Fibroblast of villous mesenchyme (primary cell): ENCODE measurements around the gene HOXD11. TPM values are rescaled to one million over a fixed set of nuclear protein-coding genes. Genes with fewer than 3 reads are reported as not detected.

Experiments
- DNase-seq: peaks from one replicate; pipeline ENCODE4 v3.0.0-alpha.2; 2010; ENCODE audit warnings: low read depth
- H3K4me3 ChIP-seq: 2 replicates; pipeline ENCODE4 v1.5.1; 2011; ENCODE audit warnings: low read depth, mild to moderate bottlenecking, low read length
- small RNA-seq: library from RNA; depleted of rRNA; stranded (forward); fragments of <200 nt; gene quantifications from one replicate; pipeline ENCODE3, GENCODE V24; 2012
- total RNA-seq: library from RNA; depleted of rRNA; stranded (reverse); fragments of >200 nt; gene quantifications from 2 replicates; pipeline ENCODE4 v1.2.3, GENCODE V29; 2012
- TF ChIP-seq, protein P1 (sequence below): IDR thresholded peaks from 2 replicates; pipeline ENCODE4 v1.5.1; 2012; ENCODE audit warnings: low read depth, mild to moderate bottlenecking, low read length; ENCODE audit not compliant: insufficient read depth

Gene HOXD11
- total RNA-seq, 1 donor = 42.3 TPM

- DNase-seq = no peak
- TF ChIP-seq, protein P1, sequence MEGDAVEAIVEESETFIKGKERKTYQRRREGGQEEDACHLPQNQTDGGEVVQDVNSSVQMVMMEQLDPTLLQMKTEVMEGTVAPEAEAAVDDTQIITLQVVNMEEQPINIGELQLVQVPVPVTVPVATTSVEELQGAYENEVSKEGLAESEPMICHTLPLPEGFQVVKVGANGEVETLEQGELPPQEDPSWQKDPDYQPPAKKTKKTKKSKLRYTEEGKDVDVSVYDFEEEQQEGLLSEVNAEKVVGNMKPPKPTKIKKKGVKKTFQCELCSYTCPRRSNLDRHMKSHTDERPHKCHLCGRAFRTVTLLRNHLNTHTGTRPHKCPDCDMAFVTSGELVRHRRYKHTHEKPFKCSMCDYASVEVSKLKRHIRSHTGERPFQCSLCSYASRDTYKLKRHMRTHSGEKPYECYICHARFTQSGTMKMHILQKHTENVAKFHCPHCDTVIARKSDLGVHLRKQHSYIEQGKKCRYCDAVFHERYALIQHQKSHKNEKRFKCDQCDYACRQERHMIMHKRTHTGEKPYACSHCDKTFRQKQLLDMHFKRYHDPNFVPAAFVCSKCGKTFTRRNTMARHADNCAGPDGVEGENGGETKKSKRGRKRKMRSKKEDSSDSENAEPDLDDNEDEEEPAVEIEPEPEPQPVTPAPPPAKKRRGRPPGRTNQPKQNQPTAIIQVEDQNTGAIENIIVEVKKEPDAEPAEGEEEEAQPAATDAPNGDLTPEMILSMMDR = no peak
- no peak overlapping the region for H3K4me3 ChIP-seq
Observed at GRCh38 chr2:176156301-176156806, 49.3 kb downstream of the HOXD11 start.

DNA sequence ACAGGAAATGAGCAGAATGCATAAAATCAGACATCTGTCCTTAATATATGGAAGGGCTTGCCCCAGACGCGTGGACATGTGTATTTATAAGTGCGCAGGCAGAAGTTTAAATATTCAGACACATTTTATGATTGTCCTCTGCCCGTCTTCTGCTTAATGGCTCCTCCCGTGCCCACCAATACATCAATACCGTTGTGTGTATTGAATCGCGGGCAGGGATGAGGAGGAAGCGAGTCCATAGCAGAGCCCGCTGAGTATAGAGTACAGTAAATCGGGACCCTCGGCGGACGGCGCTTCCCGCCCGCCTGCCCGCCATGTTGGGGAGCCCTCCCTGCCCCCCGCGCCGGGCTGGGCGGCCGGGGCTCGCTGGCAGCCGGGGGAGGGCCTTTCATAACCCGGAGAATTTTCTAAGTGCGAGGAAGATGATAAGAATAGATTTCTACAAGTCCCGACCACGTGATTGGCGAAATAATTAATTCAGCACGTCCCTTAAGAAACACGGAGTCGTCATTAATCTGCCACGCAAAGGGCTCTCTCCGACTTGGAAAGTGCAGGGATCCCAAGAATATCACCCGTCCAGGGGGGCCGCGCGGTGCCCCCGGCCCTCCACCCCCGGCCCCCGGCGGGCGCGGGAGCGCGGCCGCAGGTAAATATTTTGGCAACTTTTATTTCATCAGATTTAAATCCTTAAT is 49.9 kb downstream of the HOXD11 start, which contains the start of gene HOXD3:
Gene HOXD3 (plus strand): TSS at position 501 of the 692 bp plus-strand sequence. CDS start 11,808 bp downstream, outside the sequence.
- TF ChIP-seq, protein P1 = no peak
- no peak within 1 kb of the TSS for H3K4me3 ChIP-seq

GRCh38 chr2:176157499-176158185 is 50.6 kb downstream of the HOXD11 start:
- TF ChIP-seq, protein P1 = no peak
- no peak overlapping the region for H3K4me3 ChIP-seq
- DNase-seq = no peak

More for the DNA sequence above, 49.9 kb downstream of the HOXD11 start, which contains the start of gene HOXD3:
- DNase-seq = no peak

- TF ChIP-seq, protein P1 = no peak
- no peak for DNase-seq
- no peak overlapping the region for H3K4me3 ChIP-seq
Observed at GRCh38 chr2:176158186-176158591, 51.1 kb downstream of the HOXD11 start.

GRCh38 chr2:176158855-176159662 is 52.0 kb downstream of the HOXD11 start:
- H3K4me3 ChIP-seq = no peak overlapping the region
- TF ChIP-seq, protein P1 = no peak
- no peak for DNase-seq

Small RNA genes within 50 kb of the gene (small RNA-seq; reads per million reads assigned to genes)
- 8,447 reads per million, percentile 100 among the genes with 10 or more reads in this experiment for gene MIR10B

Other genes starting within 250 kb of the HOXD11 start
- 30.9 and 48.8 TPM in 2 replicates for gene LNPK, start 105.0 kb upstream of the HOXD11 start, total RNA-seq
- gene EVX2, start 23.3 kb upstream of the HOXD11 start, total RNA-seq = under 0.01 TPM in 1 of 2 replicates, not detected in the other
- gene HOXD13, start 14.6 kb upstream of the HOXD11 start, total RNA-seq = 0.43 TPM in 1 of 2 replicates, not detected in the other
- not detected in 2 replicates for gene HOXD12, start 7.5 kb upstream of the HOXD11 start, total RNA-seq
- gene HOXD10, start 9.5 kb downstream of the HOXD11 start, total RNA-seq = 39.9 and 58.7 TPM in 2 replicates
- 10.6 and 11.2 TPM in 2 replicates for gene HOXD9, start 15.4 kb downstream of the HOXD11 start, total RNA-seq
- 11.9 and 15.5 TPM in 2 replicates for gene HOXD8, start 22.4 kb downstream of the HOXD11 start, total RNA-seq
- 5.5 and 7.8 TPM in 2 replicates for gene HOXD4, start 44.3 kb downstream of the HOXD11 start, total RNA-seq
- 14.5 and 21.6 TPM in 2 replicates for gene HOXD3, start 50.0 kb downstream of the HOXD11 start, total RNA-seq
- under 0.01 and 0.32 TPM in 2 replicates for gene HOXD1, start 81.4 kb downstream of the HOXD11 start, total RNA-seq
- 12.2 and 16.8 TPM in 2 replicates for gene MTX2, start 162.2 kb downstream of the HOXD11 start, total RNA-seq